GDM1 (cell line): ENCODE measurements around the gene CCDC61.
A peak's percentile ranks its signal among the peaks of the same experiment; 100 is the strongest.

Experiments used
- DNase-seq: peaks from one replicate; lab custom pipeline; 2025; lab: John Stamatoyannopoulos, UW

Gene CCDC61, protein sequence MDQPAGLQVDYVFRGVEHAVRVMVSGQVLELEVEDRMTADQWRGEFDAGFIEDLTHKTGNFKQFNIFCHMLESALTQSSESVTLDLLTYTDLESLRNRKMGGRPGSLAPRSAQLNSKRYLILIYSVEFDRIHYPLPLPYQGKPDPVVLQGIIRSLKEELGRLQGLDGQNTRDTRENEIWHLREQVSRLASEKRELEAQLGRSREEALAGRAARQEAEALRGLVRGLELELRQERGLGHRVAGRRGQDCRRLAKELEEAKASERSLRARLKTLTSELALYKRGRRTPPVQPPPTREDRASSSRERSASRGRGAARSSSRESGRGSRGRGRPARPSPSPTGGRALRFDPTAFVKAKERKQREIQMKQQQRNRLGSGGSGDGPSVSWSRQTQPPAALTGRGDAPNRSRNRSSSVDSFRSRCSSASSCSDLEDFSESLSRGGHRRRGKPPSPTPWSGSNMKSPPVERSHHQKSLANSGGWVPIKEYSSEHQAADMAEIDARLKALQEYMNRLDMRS

GRCh38 chr19:45994998-45995714, at the start of gene CCDC61:
Gene CCDC61 (plus strand): TSS chr19:45995467. CDS start chr19:46003019, 7,552 bp downstream.
- peak; percentile 97 for DNase-seq

- DNase-seq, result no peak
Measured at GRCh38 chr19:45947926-45948325, 47.3 kb upstream of the CCDC61 start.

GRCh38 chr19:45952341-45952685, 43.0 kb upstream of the CCDC61 start:
- DNase-seq, result no peak

- DNase-seq, result peak; percentile 23
Measured at GRCh38 chr19:45952686-45953505, 42.4 kb upstream of the CCDC61 start.

GRCh38 chr19:45953676-45954075, 41.6 kb upstream of the CCDC61 start:
- no peak for DNase-seq

GRCh38 chr19:45954156-45954555, 41.1 kb upstream of the CCDC61 start:
- DNase-seq, result no peak

DNA sequence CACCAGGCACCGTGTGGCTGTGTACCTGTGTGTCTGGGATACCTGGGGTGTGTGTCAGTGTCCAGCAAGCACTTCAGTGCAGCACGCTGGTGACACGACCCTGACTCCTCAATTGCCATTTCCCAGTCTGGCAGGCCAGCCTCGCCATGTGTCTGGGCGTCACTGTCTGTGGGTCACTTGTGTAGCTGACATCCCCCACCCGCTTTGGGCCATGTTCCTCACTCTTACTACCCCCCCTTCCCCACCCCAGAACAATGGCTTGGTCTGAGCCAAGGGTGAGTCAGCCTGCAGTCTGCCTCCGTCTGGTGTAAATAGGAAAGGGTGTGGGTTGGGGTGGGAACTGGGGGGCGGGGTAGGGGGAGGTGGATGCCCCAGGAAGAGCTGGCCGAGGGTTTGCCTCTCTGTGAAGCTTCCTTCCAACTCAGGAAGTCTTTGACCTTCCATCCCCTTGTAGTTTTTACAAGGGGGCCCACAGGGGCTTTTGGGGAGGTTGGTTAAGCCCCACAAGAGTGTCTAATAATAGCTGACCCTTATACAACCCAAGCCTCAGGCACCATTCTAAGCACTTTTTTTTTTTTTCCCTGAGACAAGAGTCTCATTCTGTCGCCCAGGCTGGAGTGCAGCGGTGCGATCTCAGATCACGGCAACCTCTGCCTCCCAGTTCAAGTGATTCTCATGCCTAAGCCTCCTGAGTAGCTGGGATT, 39.2 kb upstream of the CCDC61 start:
- peak; percentile 27 for DNase-seq

DNA sequence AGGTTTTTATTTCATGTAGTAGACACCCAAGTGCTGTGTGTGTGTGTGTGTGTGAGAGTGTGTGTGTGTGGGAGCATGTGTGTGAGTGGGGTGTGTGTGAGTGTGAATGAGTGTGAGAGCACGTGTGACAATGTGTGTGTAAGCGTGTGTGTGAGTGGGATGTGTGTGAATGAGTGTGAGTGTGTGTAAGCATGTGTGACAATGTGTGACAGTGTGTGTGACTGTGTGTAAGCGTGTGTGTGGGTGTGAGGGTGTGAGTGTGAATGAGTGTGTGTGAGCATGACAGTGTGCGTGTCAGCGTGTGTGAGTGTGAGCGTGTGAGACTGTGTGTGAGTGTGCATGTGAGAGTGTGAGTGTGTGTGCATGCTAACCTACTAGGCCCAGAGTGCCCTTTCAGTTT, 36.9 kb upstream of the CCDC61 start:
- no peak for DNase-seq

DNA sequence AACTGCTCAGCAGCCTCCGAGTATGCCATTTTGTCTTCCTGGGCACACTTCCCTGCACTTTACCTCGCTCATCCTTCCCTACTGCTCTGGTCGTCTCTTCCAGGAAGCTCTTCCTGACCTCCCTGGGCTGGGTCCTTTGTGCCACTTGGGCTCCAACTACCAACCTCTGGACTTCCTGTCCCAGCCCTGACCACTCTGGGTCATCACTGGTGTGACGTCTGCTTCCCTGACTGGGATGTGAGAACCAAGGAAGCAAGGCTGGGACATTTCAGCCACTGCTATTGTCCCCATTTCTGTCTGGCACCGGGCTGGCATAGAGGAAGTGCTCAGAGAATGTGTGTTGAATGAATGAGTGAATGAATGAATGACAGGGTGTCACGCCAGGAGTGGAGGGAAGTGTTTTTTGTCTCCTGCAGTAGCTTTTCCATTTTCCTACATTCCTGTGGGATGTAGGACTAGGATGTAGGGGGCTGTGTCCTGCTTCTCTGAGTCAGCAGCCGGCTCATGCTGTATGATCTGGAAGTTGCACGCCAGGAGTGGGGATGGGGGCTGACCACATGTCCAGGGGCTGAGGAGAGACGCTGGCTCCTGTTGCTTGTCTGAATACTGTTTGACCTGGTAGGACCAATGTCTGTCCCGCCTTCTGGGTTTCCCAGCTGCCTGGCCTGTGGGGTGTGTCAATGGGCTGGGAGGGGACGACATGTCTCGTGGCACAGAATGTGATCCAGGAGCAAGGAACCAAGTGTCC, 36.3 kb upstream of the CCDC61 start:
- no peak for DNase-seq

- no peak for DNase-seq
Measured at GRCh38 chr19:45959517-45960025, 35.7 kb upstream of the CCDC61 start.

- no peak for DNase-seq
Measured at GRCh38 chr19:45960595-45961235, 34.6 kb upstream of the CCDC61 start.

GRCh38 chr19:45962021-45962420, 33.2 kb upstream of the CCDC61 start:
- DNase-seq, result no peak

- DNase-seq, result no peak
Measured at GRCh38 chr19:45967246-45967645, 28.0 kb upstream of the CCDC61 start.

- no peak for DNase-seq
Measured at GRCh38 chr19:45968626-45969025, 26.6 kb upstream of the CCDC61 start.

GRCh38 chr19:45969676-45970075, 25.6 kb upstream of the CCDC61 start:
- DNase-seq, result no peak

DNA sequence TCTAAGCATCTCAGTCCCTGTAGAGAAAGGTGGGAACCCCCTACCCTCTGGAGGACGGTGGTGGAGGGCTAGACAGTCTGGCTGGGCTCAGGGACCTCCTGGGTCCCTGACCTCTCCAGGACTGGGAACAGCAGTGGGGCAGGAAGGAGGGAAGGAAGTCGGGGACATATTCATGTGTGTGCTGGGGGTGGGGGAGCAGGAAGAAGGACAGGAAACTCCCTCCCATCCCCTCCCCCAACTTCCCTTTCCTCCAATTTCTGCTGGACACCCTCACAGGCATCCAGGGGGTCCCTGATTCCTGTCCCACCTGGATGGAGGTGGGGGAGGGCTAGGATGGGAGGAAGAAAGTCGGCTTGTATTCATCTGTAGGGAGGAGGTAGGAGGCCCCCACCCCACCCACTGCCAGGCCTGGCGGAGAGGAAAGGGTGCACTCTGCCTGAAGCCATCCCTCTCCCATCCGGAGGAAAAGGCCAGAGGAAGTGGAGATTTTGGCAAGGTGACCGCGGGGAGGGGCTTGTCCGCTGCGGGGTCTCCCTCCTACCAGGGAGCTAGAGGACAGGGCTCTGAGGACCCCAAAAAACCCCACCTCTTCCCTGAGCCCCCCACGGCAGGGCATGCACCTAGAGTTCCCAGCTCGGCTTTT, 23.9 kb upstream of the CCDC61 start:
- DNase-seq, result no peak

GRCh38 chr19:45972081-45972946, 23.0 kb upstream of the CCDC61 start:
- DNase-seq, result no peak

GRCh38 chr19:45972947-45973540, 22.2 kb upstream of the CCDC61 start:
- no peak for DNase-seq
